HL-60 (cell line): ENCODE data around the gene C17orf67.

Experiments used
- CTCF ChIP-seq: IDR thresholded peaks from one replicate; pipeline ENCODE4 v1.5.1; 2011; ENCODE audit warnings: low read length, control low read depth, inconsistent platforms; ENCODE audit not compliant: insufficient read depth
- GABPA ChIP-seq: IDR thresholded peaks from 2 replicates; pipeline ENCODE4 v1.6.1; 2012; ENCODE audit warnings: low read depth
- POLR2AphosphoS5 ChIP-seq: IDR thresholded peaks from 2 replicates; pipeline ENCODE4 v1.6.1; 2012; ENCODE audit warnings: low read depth
- REST ChIP-seq: IDR thresholded peaks from 2 replicates; pipeline ENCODE4 v1.6.1; 2012; ENCODE audit warnings: low read depth; ENCODE audit not compliant: insufficient replicate concordance
- SPI1 ChIP-seq: IDR thresholded peaks from 2 replicates; pipeline ENCODE4 v1.6.1; 2012; ENCODE audit warnings: low read depth, mild to moderate bottlenecking, borderline replicate concordance

- TF ChIP-seq CTCF (no peak), REST (no peak), POLR2AphosphoS5 (no peak), GABPA (no peak), SPI1 (no peak)
These were observed 39.8 kb downstream of the C17orf67 start for GRCh38 chr17:56793957-56794356.
